Fibroblast of lung (primary cell): ENCODE measurements around the gene ZNF672.

Experiments
- EZH2 ChIP-seq: IDR thresholded peaks from 2 replicates; pipeline ENCODE4 v1.5.1; 2012; ENCODE audit warnings: low read length, control low read depth, mild to moderate bottlenecking; ENCODE audit errors: missing control alignments
- TF ChIP-seq, protein P1 (sequence below), 2 donors: IDR thresholded peaks in 1 of 2; conservative IDR thresholded peaks in 1 of 2; 1 replicate in 1 of 2; 2 replicates in 1 of 2; pipeline ENCODE4 v1.5.1; 2011 to 2012; ENCODE audit warnings: low read length in 2 of 2, control low read depth in 1 of 2, inconsistent platforms in 1 of 2, low read depth in 1 of 2, mild to moderate bottlenecking in 1 of 2

DNA sequence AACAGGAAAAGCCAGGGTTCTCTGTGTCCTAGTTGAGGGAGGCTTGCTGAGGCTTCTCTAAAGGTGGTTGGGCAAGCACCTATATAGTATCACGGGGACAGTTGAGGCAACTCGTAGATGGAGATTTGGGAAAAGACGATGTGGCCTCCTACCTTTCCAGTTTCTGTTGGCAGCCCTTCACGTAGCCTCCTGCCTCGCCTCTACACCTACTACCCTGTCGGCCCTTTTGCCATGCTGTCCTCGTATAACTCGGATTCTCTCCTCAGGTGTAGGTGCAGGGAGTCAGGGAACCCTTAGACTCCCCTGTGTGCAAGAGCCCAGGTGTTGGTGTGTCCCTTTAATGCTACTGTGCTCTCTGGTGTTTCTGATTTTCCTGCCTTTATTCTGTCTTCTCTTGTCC lies 10.6 kb downstream of the ZNF672 start:
- TF ChIP-seq, protein P1, sequence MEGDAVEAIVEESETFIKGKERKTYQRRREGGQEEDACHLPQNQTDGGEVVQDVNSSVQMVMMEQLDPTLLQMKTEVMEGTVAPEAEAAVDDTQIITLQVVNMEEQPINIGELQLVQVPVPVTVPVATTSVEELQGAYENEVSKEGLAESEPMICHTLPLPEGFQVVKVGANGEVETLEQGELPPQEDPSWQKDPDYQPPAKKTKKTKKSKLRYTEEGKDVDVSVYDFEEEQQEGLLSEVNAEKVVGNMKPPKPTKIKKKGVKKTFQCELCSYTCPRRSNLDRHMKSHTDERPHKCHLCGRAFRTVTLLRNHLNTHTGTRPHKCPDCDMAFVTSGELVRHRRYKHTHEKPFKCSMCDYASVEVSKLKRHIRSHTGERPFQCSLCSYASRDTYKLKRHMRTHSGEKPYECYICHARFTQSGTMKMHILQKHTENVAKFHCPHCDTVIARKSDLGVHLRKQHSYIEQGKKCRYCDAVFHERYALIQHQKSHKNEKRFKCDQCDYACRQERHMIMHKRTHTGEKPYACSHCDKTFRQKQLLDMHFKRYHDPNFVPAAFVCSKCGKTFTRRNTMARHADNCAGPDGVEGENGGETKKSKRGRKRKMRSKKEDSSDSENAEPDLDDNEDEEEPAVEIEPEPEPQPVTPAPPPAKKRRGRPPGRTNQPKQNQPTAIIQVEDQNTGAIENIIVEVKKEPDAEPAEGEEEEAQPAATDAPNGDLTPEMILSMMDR (conservative IDR thresholded peaks at IDR 0.05 in 1 of 2, IDR thresholded peaks at IDR 0.05 in 1 of 2; ENCODE audit: low read depth in 1 of 2, low read length in 2 of 2), result no peak
- no peak for TF ChIP-seq EZH2
